Activated CD8-positive, alpha-beta T cell treated with anti-CD3 and anti-CD28 coated beads, Interleukin-2, amount 10 ng/mL, durations not matched to agents 7 days and 5 days (primary cell): ENCODE results near the gene PXDN. TPM values are rescaled to one million over a fixed set of nuclear protein-coding genes. Genes with fewer than 3 reads are reported as not detected.
"Not testable (repeated sequence)": the region's sequence is repeated elsewhere in the genome, so short reads cannot be mapped to it uniquely, and the experiment has no call there.

Experiments used
- ATAC-seq: fragments of 150-1000 bp; cut with Tn5 transposase; one replicate; pipeline ENCODE4 v1.10.0; 2021; ENCODE audit warnings: moderate library complexity
- CTCF ChIA-PET: fragments of 350-600 bp; sonication (Branson Sonifier 250); formaldehyde crosslinking; loops from one replicate; lab custom pipeline; 2021; ENCODE audit warnings: antibody characterized with exemption; lab: Charles Lee
- POLR2A ChIA-PET: fragments of 350-600 bp; sonication (Branson Sonifier 250); formaldehyde crosslinking; loops from one replicate; lab custom pipeline; 2021; ENCODE audit warnings: antibody characterized with exemption; lab: Charles Lee
- DNase-seq: peaks from one replicate; pipeline ENCODE4 v3.0.0-alpha.2; 2020
- H3K27ac Mint-ChIP-seq: one replicate; pipeline ENCODE4 v1.8.0; 2021; ENCODE audit warnings: mild to moderate bottlenecking, mixed read lengths
- H3K27me3 Mint-ChIP-seq: one replicate; pipeline ENCODE4 v1.8.0; 2021; ENCODE audit warnings: low read depth, mixed read lengths
- H3K36me3 Mint-ChIP-seq: one replicate; pipeline ENCODE4 v1.8.0; 2021; ENCODE audit warnings: low read depth, mixed read lengths
- H3K4me1 Mint-ChIP-seq: one replicate; pipeline ENCODE4 v1.8.0; 2021; ENCODE audit warnings: low read depth, mixed read lengths
- H3K4me3 Mint-ChIP-seq: one replicate; pipeline ENCODE4 v1.8.0; 2021; ENCODE audit warnings: mild to moderate bottlenecking, mixed read lengths
- H3K9me3 Mint-ChIP-seq: one replicate; pipeline ENCODE4 v1.8.0; 2022; ENCODE audit warnings: mixed read lengths; ENCODE audit not compliant: insufficient read depth
- total RNA-seq, 2 experiments: library from RNA; stranded (reverse); gene quantifications; one replicate each; pipeline ENCODE4 v1.2.3, GENCODE V29; 2021

Gene PXDN
- total RNA-seq, 2 experiments from 2014 or later: 0.26 to 0.92 TPM

GRCh38 chr2:1758774-1759610 lies 14.7 kb upstream of the PXDN start:
- ChIA-PET CTCF (interaction anchor here (0.9 kb wide), 1 partner anchor 11 kb away, joined by 4 read pairs; no protein-coding TSS in a partner anchor), POLR2A (no interaction called here)
- peaks cover 4% of the 10 kb centered on the region for H3K36me3 Mint-ChIP-seq
- no peaks in the 10 kb centered on the region for H3K4me1 Mint-ChIP-seq
- DNase-seq (no peak), ATAC-seq (no peak)
- peaks cover 4% of the 10 kb centered on the region for H3K9me3 Mint-ChIP-seq
- H3K27ac Mint-ChIP-seq: no peak overlapping the region
- H3K27me3 Mint-ChIP-seq: no peaks in the 10 kb centered on the region
- no peak overlapping the region for H3K4me3 Mint-ChIP-seq

GRCh38 chr2:1758171-1758570 lies 13.9 kb upstream of the PXDN start:
- no peak for DNase-seq
- Mint-ChIP-seq H3K9me3 (peaks cover 4% of the 10 kb centered on the region), H3K4me3 (no peak overlapping the region), H3K36me3 (peaks cover 4% of the 10 kb centered on the region), H3K27me3 (no peaks in the 10 kb centered on the region), H3K4me1 (no peaks in the 10 kb centered on the region), H3K27ac (no peak overlapping the region)
- POLR2A ChIA-PET: no interaction called here
- ATAC-seq: no peak
- CTCF ChIA-PET: interaction anchor here (0.9 kb wide), 1 partner anchor 12 kb away, joined by 4 read pairs; no protein-coding TSS in a partner anchor

DNA sequence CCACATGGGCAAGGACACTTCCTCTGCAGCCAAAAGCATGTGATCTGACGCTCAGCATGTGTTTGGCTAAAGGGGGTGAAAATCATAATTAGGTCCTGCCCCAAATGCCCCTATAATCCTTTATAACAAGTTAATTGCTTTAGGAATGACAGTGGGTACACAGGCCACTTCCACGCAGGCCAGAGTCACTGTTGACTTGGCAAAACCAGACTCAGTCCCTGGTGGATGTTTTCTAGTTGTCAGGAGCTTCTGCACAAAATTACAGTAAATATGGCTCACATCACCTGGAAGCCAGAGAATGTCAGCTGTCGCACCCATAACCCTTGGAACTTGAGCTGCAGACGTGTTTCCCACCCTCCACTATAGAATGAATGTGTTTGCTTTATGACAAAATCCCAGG lies 13.3 kb upstream of the PXDN start:
- no peak overlapping the region for H3K27ac Mint-ChIP-seq
- ChIA-PET POLR2A (no interaction called here), CTCF (no interaction called here)
- H3K4me1 Mint-ChIP-seq: no peaks in the 10 kb centered on the region
- no peaks in the 10 kb centered on the region for H3K27me3 Mint-ChIP-seq
- H3K4me3 Mint-ChIP-seq: no peak overlapping the region
- peaks cover 4% of the 10 kb centered on the region for H3K36me3 Mint-ChIP-seq
- ATAC-seq (no peak), DNase-seq (no peak)
- H3K9me3 Mint-ChIP-seq: peaks cover 4% of the 10 kb centered on the region

DNA sequence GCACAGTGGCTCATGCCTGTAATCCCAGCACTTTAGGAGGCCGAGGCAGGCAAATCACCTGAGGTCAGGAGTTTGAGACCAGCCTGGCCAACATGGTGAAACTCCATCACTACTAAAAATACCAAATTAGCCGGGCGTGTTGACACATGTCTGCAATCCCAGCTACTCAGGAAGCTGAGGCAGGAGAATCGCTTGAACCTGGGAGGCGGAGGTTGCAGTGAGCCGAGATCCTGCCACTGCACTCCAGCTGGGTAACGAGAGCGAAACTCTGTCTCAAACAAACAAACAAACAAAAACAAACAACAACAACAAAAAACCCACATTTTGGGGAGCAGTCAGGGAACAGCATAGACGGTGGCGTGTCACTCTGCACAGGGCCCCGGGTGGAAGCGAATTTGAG lies 12.8 kb upstream of the PXDN start:
- ATAC-seq, H3K4me1 Mint-ChIP-seq, POLR2A ChIA-PET, H3K27me3 Mint-ChIP-seq, H3K9me3 Mint-ChIP-seq, H3K36me3 Mint-ChIP-seq, CTCF ChIA-PET, DNase-seq, H3K4me3 Mint-ChIP-seq, H3K27ac Mint-ChIP-seq: not testable (repeated sequence)

GRCh38 chr2:1756456-1756855 lies 12.1 kb upstream of the PXDN start:
- peaks cover 4% of the 10 kb centered on the region for H3K9me3 Mint-ChIP-seq
- no peaks in the 10 kb centered on the region for H3K4me1 Mint-ChIP-seq
- no peaks in the 10 kb centered on the region for H3K27me3 Mint-ChIP-seq
- no peak overlapping the region for H3K27ac Mint-ChIP-seq
- ChIA-PET POLR2A (no interaction called here), CTCF (no interaction called here)
- DNase-seq (no peak), ATAC-seq (no peak)
- H3K4me3 Mint-ChIP-seq: no peak overlapping the region
- peaks cover 4% of the 10 kb centered on the region for H3K36me3 Mint-ChIP-seq

- Mint-ChIP-seq H3K9me3 (peaks cover 4% of the 10 kb centered on the region), H3K36me3 (peaks cover 4% of the 10 kb centered on the region), H3K27me3 (no peaks in the 10 kb centered on the region), H3K4me1 (no peaks in the 10 kb centered on the region), H3K27ac (no peak overlapping the region), H3K4me3 (no peak overlapping the region)
- ChIA-PET CTCF (no interaction called here), POLR2A (no interaction called here)
- DNase-seq (no peak), ATAC-seq (no peak)
These were observed 11.3 kb upstream of the PXDN start for GRCh38 chr2:1755436-1756191.

- Mint-ChIP-seq H3K27ac (no peak overlapping the region), H3K4me1 (no peaks in the 10 kb centered on the region), H3K9me3 (peaks cover 4% of the 10 kb centered on the region), H3K36me3 (peaks cover 4% of the 10 kb centered on the region), H3K4me3 (no peak overlapping the region), H3K27me3 (no peaks in the 10 kb centered on the region)
- ChIA-PET POLR2A (no interaction called here), CTCF (no interaction called here)
- ATAC-seq: no peak
- DNase-seq: no peak
These were observed 10.3 kb upstream of the PXDN start for GRCh38 chr2:1754461-1755170.

- H3K4me1 Mint-ChIP-seq: no peaks in the 10 kb centered on the region
- DNase-seq (no peak), ATAC-seq (no peak)
- CTCF ChIA-PET: no interaction called here
- no peaks in the 10 kb centered on the region for H3K27me3 Mint-ChIP-seq
- H3K9me3 Mint-ChIP-seq: peaks cover 4% of the 10 kb centered on the region
- no peak overlapping the region for H3K27ac Mint-ChIP-seq
- peaks cover 4% of the 10 kb centered on the region for H3K36me3 Mint-ChIP-seq
- H3K4me3 Mint-ChIP-seq: no peak overlapping the region
- POLR2A ChIA-PET: no interaction called here
These were observed 9.7 kb upstream of the PXDN start for GRCh38 chr2:1754046-1754445.

DNA sequence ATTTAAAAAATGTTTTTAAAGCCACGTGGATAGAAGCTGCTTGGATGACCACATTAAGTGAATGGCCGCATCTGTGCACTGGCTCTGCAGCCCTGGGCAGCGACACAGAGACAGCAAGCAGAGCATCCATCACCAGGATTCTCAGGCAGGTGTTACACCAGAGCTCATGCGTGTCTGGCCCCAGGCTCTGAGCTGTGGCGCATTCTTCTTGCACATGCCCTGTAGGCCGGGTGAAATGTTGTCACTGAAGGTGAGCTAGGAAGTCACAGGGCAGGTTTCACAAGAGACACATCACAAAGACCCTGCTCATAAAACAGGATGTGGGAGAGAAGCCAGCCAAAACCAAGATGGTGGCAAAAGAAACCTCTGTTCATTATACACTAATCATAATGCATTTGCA lies 8.4 kb upstream of the PXDN start:
- Mint-ChIP-seq H3K27ac (no peak overlapping the region), H3K4me3 (no peak overlapping the region), H3K36me3 (peaks cover 4% of the 10 kb centered on the region), H3K9me3 (peaks cover 4% of the 10 kb centered on the region), H3K4me1 (no peaks in the 10 kb centered on the region), H3K27me3 (no peaks in the 10 kb centered on the region)
- no peak for ATAC-seq
- DNase-seq: no peak
- ChIA-PET POLR2A (no interaction called here), CTCF (no interaction called here)

DNA sequence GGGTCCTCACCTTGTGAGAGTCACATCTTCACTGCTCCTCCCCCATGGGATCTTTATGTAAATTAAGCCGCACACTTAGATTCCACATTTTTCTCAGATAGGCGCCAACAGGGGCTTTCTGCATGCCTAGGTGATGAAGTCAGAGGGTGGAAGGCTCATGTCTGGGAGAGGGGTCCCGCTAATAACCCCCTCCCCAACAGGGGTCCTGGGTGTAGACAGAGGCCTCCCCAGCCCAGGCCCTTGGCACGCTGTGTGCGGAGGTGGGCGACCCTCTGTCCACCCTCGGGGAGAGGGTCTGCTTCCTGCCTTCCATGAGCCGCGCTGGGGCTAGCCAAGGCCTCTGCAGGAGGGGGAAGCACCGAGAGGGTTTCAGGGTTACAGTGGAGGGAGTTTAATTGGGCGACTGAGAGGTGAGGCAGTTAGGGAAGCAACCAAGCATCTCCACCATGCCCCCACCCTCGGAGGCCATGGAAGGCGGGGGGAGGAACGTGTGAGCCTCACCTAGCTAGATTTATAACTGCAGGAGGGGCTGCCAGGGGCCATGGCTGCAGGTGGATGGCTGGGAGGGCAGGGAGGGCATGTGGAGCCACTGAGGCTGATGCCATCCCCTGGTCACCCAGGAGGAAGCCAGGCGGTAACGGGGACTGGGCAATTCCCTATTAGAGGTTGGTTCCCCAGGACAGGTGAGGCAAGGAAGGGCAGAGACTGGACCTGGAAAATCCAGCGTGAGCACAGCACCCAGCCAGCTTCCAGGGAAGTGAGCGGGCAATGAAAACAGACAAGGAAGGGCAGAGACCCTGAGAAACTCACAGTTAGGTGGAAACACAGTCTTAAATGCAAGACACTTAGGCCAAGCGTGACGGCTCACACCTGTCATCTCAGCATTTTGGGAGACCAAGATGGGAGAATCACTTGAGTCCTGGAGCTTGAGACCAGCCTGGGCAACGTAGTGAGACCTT lies 7.7 kb upstream of the PXDN start:
- ChIA-PET CTCF (no interaction called here), POLR2A (no interaction called here)
- ATAC-seq: no peak
- peaks cover 4% of the 10 kb centered on the region for H3K9me3 Mint-ChIP-seq
- H3K36me3 Mint-ChIP-seq: peaks cover 4% of the 10 kb centered on the region
- H3K4me1 Mint-ChIP-seq: no peaks in the 10 kb centered on the region
- DNase-seq: no peak
- no peak overlapping the region for H3K27ac Mint-ChIP-seq
- no peak overlapping the region for H3K4me3 Mint-ChIP-seq
- H3K27me3 Mint-ChIP-seq: peaks cover under 1% of the 10 kb centered on the region
